Testis (tissue), 3 donors: ENCODE measurements around the gene RUNX3. TPM values are rescaled to one million over a fixed set of nuclear protein-coding genes. Genes with fewer than 3 reads are reported as not detected.

ENCODE experiments used
- DNase-seq: peaks from one replicate; pipeline ENCODE4 v3.0.0-alpha.2; 2019
- H3K27ac ChIP-seq, 2 donors: fragments of 200-600 bp; sonication (generic); one replicate each; pipeline ENCODE4 v1.5.1; 2019
- H3K27me3 ChIP-seq: fragments of 200-600 bp; sonication (generic); one replicate; pipeline ENCODE4 v1.5.1; 2019
- H3K36me3 ChIP-seq: fragments of 200-600 bp; sonication (generic); one replicate; pipeline ENCODE4 v1.5.1; 2017; ENCODE audit warnings: low read depth; ENCODE audit errors: missing control alignments
- H3K4me1 ChIP-seq: fragments of 200-600 bp; sonication (generic); one replicate; pipeline ENCODE4 v1.5.1; 2019
- H3K4me3 ChIP-seq, 2 donors: fragments of 200-600 bp; sonication (generic); one replicate each; pipeline ENCODE4 v1.5.1; 2017 to 2019
- H3K9me3 ChIP-seq: fragments of 200-600 bp; sonication (generic); one replicate; pipeline ENCODE4 v1.5.1; 2017
- POLR2A ChIP-seq: fragments of 450-650 bp; IDR thresholded peaks from one replicate; pipeline ENCODE4 v1.6.1; 2017; ENCODE audit warnings: antibody characterized with exemption, mild to moderate bottlenecking, moderate library complexity
- WGBS, 2 donors: methylation state at CpG; one replicate each; pipeline ENCODE4 v1.1.5; 2018; 5-methylcytosine and 5-hydroxymethylcytosine counted together
- intact Hi-C: fragments of 100-400 bp; cut with DNase I; formaldehyde crosslinking; loops from one replicate; pipeline ENCODE4 v1.15.1; 2023; ENCODE audit warnings: low total_unique reads
- polyA plus RNA-seq: library from polyadenylated mRNA; stranded (reverse); fragments of 350-450 nt; fragmentation: Illumina TruSeq; extraction: RNeasy Lipid Tissue Mini Kit (QIAGEN cat#74804); gene quantifications from one replicate; pipeline ENCODE4 v1.2.3, GENCODE V29; 2014; ENCODE audit warnings: low read depth, low replicate concordance; ENCODE audit not compliant: insufficient read depth
- total RNA-seq, 2 donors: library from RNA; depleted of rRNA; stranded (reverse); fragments of >200 nt; gene quantifications; one replicate each; pipeline ENCODE4 v1.2.3, GENCODE V29; 2016
- TF ChIP-seq, protein P1 (sequence below), 3 experiments: fragments of 450-650 bp in 2 of 3; fragments of 200-600 bp in 1 of 3; sonication (generic) in 1 of 3; IDR thresholded peaks; one replicate each; pipeline ENCODE4 v1.5.1; 2016 to 2019; ENCODE audit warnings: antibody characterized with exemption in 3 of 3, mild to moderate bottlenecking in 2 of 3, moderate library complexity in 1 of 3

Gene RUNX3
- total and polyA plus RNA-seq, 3 donors from 2014 or later: 5.1 to 6.4 (median 5.7) TPM

GRCh38 chr1:24925082-24925779, 4.8 kb downstream of the RUNX3 start:
- H3K4me1 ChIP-seq: no peaks in the 10 kb centered on the region
- intact Hi-C loops: no loop called here
- H3K27me3 ChIP-seq: no peaks in the 10 kb centered on the region
- H3K4me3 ChIP-seq: no peak overlapping the region
- no peak for DNase-seq
- WGBS, 2 donors: 50 to 58% methylated on average over 10 of the region's 10 CpGs
- no peak overlapping the region for H3K27ac ChIP-seq
- no peaks in the 10 kb centered on the region for H3K9me3 ChIP-seq
- no peak for TF ChIP-seq POLR2A
- TF ChIP-seq, protein P1, sequence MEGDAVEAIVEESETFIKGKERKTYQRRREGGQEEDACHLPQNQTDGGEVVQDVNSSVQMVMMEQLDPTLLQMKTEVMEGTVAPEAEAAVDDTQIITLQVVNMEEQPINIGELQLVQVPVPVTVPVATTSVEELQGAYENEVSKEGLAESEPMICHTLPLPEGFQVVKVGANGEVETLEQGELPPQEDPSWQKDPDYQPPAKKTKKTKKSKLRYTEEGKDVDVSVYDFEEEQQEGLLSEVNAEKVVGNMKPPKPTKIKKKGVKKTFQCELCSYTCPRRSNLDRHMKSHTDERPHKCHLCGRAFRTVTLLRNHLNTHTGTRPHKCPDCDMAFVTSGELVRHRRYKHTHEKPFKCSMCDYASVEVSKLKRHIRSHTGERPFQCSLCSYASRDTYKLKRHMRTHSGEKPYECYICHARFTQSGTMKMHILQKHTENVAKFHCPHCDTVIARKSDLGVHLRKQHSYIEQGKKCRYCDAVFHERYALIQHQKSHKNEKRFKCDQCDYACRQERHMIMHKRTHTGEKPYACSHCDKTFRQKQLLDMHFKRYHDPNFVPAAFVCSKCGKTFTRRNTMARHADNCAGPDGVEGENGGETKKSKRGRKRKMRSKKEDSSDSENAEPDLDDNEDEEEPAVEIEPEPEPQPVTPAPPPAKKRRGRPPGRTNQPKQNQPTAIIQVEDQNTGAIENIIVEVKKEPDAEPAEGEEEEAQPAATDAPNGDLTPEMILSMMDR (IDR thresholded peaks at IDR 0.05): no peak
- no peaks in the 10 kb centered on the region for H3K36me3 ChIP-seq

DNA sequence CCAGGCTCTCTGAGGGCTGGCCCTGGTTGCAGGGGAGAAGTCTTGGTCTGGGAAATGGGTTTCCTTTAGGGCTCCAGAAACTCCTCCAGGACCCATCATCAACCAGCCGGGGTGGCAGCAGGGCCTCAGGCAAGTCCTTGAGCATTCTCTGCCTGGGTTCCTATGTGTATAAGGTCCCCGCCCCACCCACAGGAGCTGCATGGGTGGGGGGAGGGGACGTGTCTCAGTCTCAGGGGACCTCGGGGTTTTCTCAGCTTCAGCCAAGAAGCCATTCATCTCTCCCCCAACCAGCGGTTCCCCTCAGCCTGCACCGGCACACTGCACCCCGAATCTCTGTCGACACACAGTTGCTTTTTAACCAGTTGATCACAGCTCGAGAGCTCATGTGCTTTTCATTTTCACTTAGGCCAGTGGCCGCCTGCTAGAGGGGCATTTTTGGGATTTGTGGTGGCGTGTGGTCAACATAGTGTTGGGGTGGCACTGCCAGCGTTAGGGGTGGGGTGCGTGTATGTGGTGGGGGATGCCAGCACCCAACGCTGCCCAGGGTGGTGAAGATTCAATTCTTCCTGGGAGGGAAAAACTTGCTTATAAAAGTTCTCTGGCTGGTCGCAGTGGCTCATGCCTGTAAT, 6.5 kb downstream of the RUNX3 start:
- TF ChIP-seq POLR2A: no peak
- TF ChIP-seq, protein P1 (IDR thresholded peaks at IDR 0.05): no peak
- Histone ChIP-seq H3K9me3 (no peaks in the 10 kb centered on the region), H3K27me3 (no peaks in the 10 kb centered on the region), H3K27ac (no peak overlapping the region), H3K36me3 (no peaks in the 10 kb centered on the region), H3K4me3 (no peak overlapping the region), H3K4me1 (no peaks in the 10 kb centered on the region)
- intact Hi-C loops: no loop called here
- WGBS, 2 donors: 71 to 85% methylated on average over 14 to 15 of the region's 15 CpGs
- DNase-seq: no peak

- H3K9me3 ChIP-seq: no peaks in the 10 kb centered on the region
- DNase-seq: no peak
- no peaks in the 10 kb centered on the region for H3K4me1 ChIP-seq
- intact Hi-C loops: no loop called here
- no peaks in the 10 kb centered on the region for H3K36me3 ChIP-seq
- 92 to 97% methylated on average over 9 of the region's 9 CpGs for WGBS, 2 donors
- TF ChIP-seq POLR2A: no peak
- TF ChIP-seq, protein P1 (IDR thresholded peaks at IDR 0.05): no peak
- no peak overlapping the region for H3K4me3 ChIP-seq
- no peaks in the 10 kb centered on the region for H3K27me3 ChIP-seq
- H3K27ac ChIP-seq: no peak overlapping the region
Measured at GRCh38 chr1:24921938-24922662, 8.0 kb downstream of the RUNX3 start.

GRCh38 chr1:24921412-24921811, 8.7 kb downstream of the RUNX3 start:
- H3K4me1 ChIP-seq: no peaks in the 10 kb centered on the region
- TF ChIP-seq, protein P1 (IDR thresholded peaks at IDR 0.05): no peak
- TF ChIP-seq POLR2A: no peak
- H3K9me3 ChIP-seq: no peaks in the 10 kb centered on the region
- no peak overlapping the region for H3K4me3 ChIP-seq
- WGBS, 2 donors: 82 to 100% methylated on average over 3 to 6 of the region's 6 CpGs
- DNase-seq: no peak
- H3K27me3 ChIP-seq: no peaks in the 10 kb centered on the region
- H3K36me3 ChIP-seq: no peaks in the 10 kb centered on the region
- intact Hi-C loops: no loop called here
- no peak overlapping the region for H3K27ac ChIP-seq
